ENCODE results near the gene KLK15. TPM values are rescaled to one million over a fixed set of nuclear protein-coding genes. Genes with fewer than 3 reads are reported as not detected.

The KLK15 gene
- total and polyA plus RNA-seq, 2 of the 4 experiments (the other 2 are of a cell fraction): not detected

GRCh38 chr19:50821622-50822021 is 11.8 kb downstream of the KLK15 start:
- Histone ChIP-seq H3K4me3 (ENCODE audit: insufficient read depth, low read depth, low read length) (no peak overlapping the region), H4K20me1 (ENCODE audit: insufficient read depth, low read length) (no peaks in the 10 kb centered on the region), H2AK5ac (ENCODE audit: low read depth, low read length) (no peak overlapping the region), H2AFZ (replicated peaks; ENCODE audit: low read length, poor library complexity) (no peak overlapping the region), H4K8ac (ENCODE audit: low read depth in 2 of 2, low read length in 2 of 2) (no peak overlapping the region), H3K4me1 (ENCODE audit: control insufficient read depth, insufficient read depth, low read length) (no peaks in the 10 kb centered on the region), H3K4me2 (ENCODE audit: low read depth, low read length) (no peak overlapping the region), H3K27me3 (ENCODE audit: control insufficient read depth, insufficient read depth, low read length) (peaks cover 42% of the 10 kb centered on the region), H3K27ac (ENCODE audit: insufficient read depth, low read length) (no peak overlapping the region), H2BK20ac (ENCODE audit: low read depth, low read length) (no peak overlapping the region), H3K79me1 (ENCODE audit: low read depth in 1 of 2, low read length in 2 of 2) (no peaks in the 10 kb centered on the region), H4K5ac (ENCODE audit: low read depth, low read length) (no peak overlapping the region), H3K4ac (ENCODE audit: low read depth, low read length) (no peak overlapping the region), H2BK5ac (ENCODE audit: low read depth, low read length, poor library complexity, severe bottlenecking) (no peak overlapping the region), H3K56ac (ENCODE audit: extremely low read depth, insufficient read depth, low read length) (no peak overlapping the region), H3K14ac (replicated peaks; ENCODE audit: low read depth, low read length) (no peak overlapping the region), H3K9me3 (ENCODE audit: control insufficient read depth, insufficient read depth, low read length) (no peaks in the 10 kb centered on the region), H2AK9ac (replicated peaks; ENCODE audit: low read depth, low read length, poor library complexity) (no peak overlapping the region), H3K23ac (ENCODE audit: low read depth, low read length) (no peak overlapping the region), H2BK15ac (ENCODE audit: low read depth, low read length) (no peak overlapping the region), H2BK120ac (ENCODE audit: low read depth, low read length) (no peak overlapping the region), H3K18ac (ENCODE audit: low read depth, low read length) (no peak overlapping the region), H3K36me3 (ENCODE audit: control insufficient read depth, insufficient read depth, low read length) (no peaks in the 10 kb centered on the region), H3K9me1 (ENCODE audit: insufficient read depth, low read length) (no peaks in the 10 kb centered on the region), H3K9ac (ENCODE audit: low read depth, low read length) (no peak overlapping the region), H4K91ac (ENCODE audit: insufficient read depth, low read depth, low read length) (no peak overlapping the region)
- dilution Hi-C loops (cut with HindIII; ENCODE audit: low sequenced_read_pairs, unreplicated experiment) (no loop called here), in situ Hi-C loops (cut with MboI; ENCODE audit: low sequenced_read_pairs) (no loop called here), intact Hi-C loops (cut with micrococcal nuclease) (no loop called here)
- POLR2A ChIA-PET (ENCODE audit: unreplicated experiment): no interaction called here
- no TSS peak for BruUV-seq (replicated peaks)
- DNase-seq (no peak), ATAC-seq (ENCODE audit: low read depth) (no peak)
- 31% methylated on average over 3 of the region's 8 CpGs; no CpG with 5 or more reads in 1 of the 2 experiments for WGBS, 2 experiments (ENCODE audit: extremely low coverage in 2 of 2, insufficient read length in 1 of 2)
- TF ChIP-seq CHD1 (IDR thresholded peaks at IDR 0.05; ENCODE audit: low read depth, low read length) (no peak), MXI1 (IDR thresholded peaks at IDR 0.05; ENCODE audit: borderline replicate concordance, low read depth, low read length) (no peak), MAFK (IDR thresholded peaks at IDR 0.05; ENCODE audit: low read depth, low read length) (no peak), RCOR1 (IDR thresholded peaks at IDR 0.05; ENCODE audit: insufficient replicate concordance, low read length) (no peak), RAD21 (IDR thresholded peaks at IDR 0.05; ENCODE audit: low read length) (no peak), CEBPB (IDR thresholded peaks at IDR 0.05; ENCODE audit: low read depth, low read length) (no peak), SMC3 (IDR thresholded peaks at IDR 0.05; ENCODE audit: low read depth, low read length) (no peak), USF2 (IDR thresholded peaks at IDR 0.05; ENCODE audit: low read depth, low read length) (no peak), ELK1 (IDR thresholded peaks at IDR 0.05; ENCODE audit: borderline replicate concordance, low read depth, low read length) (no peak), BHLHE40 (IDR thresholded peaks at IDR 0.05; ENCODE audit: low read depth, low read length) (no peak), FOS (IDR thresholded peaks at IDR 0.05; ENCODE audit: low read depth, low read length) (no peak), POLR2A (IDR thresholded peaks at IDR 0.05; ENCODE audit: low read depth, low read length) (no peak), RFX5 (IDR thresholded peaks at IDR 0.05; ENCODE audit: low read depth, low read length) (no peak), CTCF (conservative IDR thresholded peaks at IDR 0.05; ENCODE audit: low read depth, low read length) (no peak), NFE2L2 (IDR thresholded peaks at IDR 0.05; ENCODE audit: low read depth, low read length) (no peak), MAZ (IDR thresholded peaks at IDR 0.05; ENCODE audit: borderline replicate concordance, low read depth, low read length) (no peak)
- CTCF ChIA-PET: no interaction called here

Data from IMR-90 (cell line).